Endothelial cell (in vitro differentiated cells): Measurements from ENCODE around the gene PID1. TPM values are rescaled to one million over a fixed set of nuclear protein-coding genes. Genes with fewer than 3 reads are reported as not detected.

Experiments used
- DNase-seq: peaks from one replicate; pipeline ENCODE4 v3.0.0; 2021; ENCODE audit warnings: low spot score
- H3K27ac Mint-ChIP-seq: one replicate; pipeline ENCODE4 v1.8.0; 2021; ENCODE audit warnings: mixed read lengths, inconsistent platforms; ENCODE audit not compliant: unreplicated experiment
- H3K27me3 Mint-ChIP-seq: one replicate; pipeline ENCODE4 v1.8.0; 2021; ENCODE audit warnings: mild to moderate bottlenecking, moderate library complexity, mixed read lengths, inconsistent platforms; ENCODE audit not compliant: unreplicated experiment
- H3K36me3 Mint-ChIP-seq: one replicate; pipeline ENCODE4 v1.8.0; 2021; ENCODE audit warnings: mild to moderate bottlenecking, low read depth, mixed read lengths, inconsistent platforms; ENCODE audit not compliant: unreplicated experiment
- H3K4me1 Mint-ChIP-seq: one replicate; pipeline ENCODE4 v1.8.0; 2021; ENCODE audit warnings: mild to moderate bottlenecking, mixed read lengths, inconsistent platforms; ENCODE audit not compliant: unreplicated experiment
- H3K4me3 Mint-ChIP-seq: one replicate; pipeline ENCODE4 v1.8.0; 2021; ENCODE audit warnings: mild to moderate bottlenecking, mixed read lengths, inconsistent platforms; ENCODE audit not compliant: unreplicated experiment
- H3K9me3 Mint-ChIP-seq: one replicate; pipeline ENCODE4 v1.8.0; 2021; ENCODE audit warnings: mixed read lengths, inconsistent platforms; ENCODE audit not compliant: unreplicated experiment
- total RNA-seq: library from RNA; stranded (reverse); fragmentation: NEBNext Ultra II Directional; extraction: Animal tissue kit (Norgen Biotek cat#: 25700); gene quantifications from one replicate; pipeline ENCODE4 v1.2.1, GENCODE V29; 2021; ENCODE audit not compliant: unreplicated experiment
- TF ChIP-seq, protein P1 (sequence below): fragments of 200-600 bp; sonication (generic); IDR thresholded peaks from one replicate; pipeline ENCODE4 v1.5.0; 2021; ENCODE audit warnings: antibody characterized with exemption; ENCODE audit not compliant: unreplicated experiment

Gene PID1
- total RNA-seq, 1 donor from 2014 or later = not detected

DNA sequence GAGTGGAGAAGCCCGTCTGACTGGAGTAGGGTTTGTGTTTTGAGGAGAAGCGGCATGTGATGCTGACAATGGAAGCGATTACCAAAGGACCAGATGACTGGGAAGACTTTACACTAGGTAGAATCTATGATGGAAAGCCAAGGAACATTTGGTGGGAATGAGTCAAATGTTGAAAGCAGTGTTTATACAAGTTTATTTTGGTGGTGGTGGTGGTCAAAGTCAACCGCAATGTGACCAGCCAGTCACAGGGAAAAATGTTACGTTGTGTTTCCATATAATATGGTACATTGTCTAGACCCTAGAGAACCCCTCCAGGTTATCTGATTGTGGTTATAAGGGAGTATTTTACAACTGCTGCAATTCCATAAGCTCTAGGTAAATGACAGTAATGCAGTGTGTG, 216.8 kb downstream of the PID1 start:
- TF ChIP-seq, protein P1, sequence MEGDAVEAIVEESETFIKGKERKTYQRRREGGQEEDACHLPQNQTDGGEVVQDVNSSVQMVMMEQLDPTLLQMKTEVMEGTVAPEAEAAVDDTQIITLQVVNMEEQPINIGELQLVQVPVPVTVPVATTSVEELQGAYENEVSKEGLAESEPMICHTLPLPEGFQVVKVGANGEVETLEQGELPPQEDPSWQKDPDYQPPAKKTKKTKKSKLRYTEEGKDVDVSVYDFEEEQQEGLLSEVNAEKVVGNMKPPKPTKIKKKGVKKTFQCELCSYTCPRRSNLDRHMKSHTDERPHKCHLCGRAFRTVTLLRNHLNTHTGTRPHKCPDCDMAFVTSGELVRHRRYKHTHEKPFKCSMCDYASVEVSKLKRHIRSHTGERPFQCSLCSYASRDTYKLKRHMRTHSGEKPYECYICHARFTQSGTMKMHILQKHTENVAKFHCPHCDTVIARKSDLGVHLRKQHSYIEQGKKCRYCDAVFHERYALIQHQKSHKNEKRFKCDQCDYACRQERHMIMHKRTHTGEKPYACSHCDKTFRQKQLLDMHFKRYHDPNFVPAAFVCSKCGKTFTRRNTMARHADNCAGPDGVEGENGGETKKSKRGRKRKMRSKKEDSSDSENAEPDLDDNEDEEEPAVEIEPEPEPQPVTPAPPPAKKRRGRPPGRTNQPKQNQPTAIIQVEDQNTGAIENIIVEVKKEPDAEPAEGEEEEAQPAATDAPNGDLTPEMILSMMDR = no peak
- no peak overlapping the region for H3K27ac Mint-ChIP-seq
- no peaks in the 10 kb centered on the region for H3K4me1 Mint-ChIP-seq
- no peaks in the 10 kb centered on the region for H3K9me3 Mint-ChIP-seq
- no peaks in the 10 kb centered on the region for H3K36me3 Mint-ChIP-seq
- no peak overlapping the region for H3K4me3 Mint-ChIP-seq
- no peaks in the 10 kb centered on the region for H3K27me3 Mint-ChIP-seq
- no peak for DNase-seq

DNA sequence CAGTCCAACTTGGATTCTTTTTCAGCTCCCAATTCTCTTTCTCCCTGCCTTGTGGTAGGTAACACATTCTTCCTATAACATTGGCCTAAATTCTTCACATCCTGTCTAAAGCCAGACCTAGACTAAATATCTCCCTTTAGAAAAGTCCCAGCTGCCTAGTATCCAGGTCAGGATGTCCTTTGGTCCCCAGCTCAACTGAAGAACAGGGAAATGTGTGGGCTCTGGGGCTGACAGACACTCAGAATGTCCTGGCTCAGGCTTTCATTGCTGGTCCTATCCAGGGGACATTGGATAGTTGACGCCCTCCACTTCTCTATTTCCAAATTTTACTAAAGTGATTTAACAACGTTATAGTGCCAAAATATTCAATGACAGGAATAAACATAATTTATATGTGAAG, 219.3 kb downstream of the PID1 start:
- H3K36me3 Mint-ChIP-seq = no peaks in the 10 kb centered on the region
- no peaks in the 10 kb centered on the region for H3K4me1 Mint-ChIP-seq
- no peak overlapping the region for H3K4me3 Mint-ChIP-seq
- no peak overlapping the region for H3K27ac Mint-ChIP-seq
- TF ChIP-seq, protein P1 = no peak
- H3K9me3 Mint-ChIP-seq = no peaks in the 10 kb centered on the region
- no peaks in the 10 kb centered on the region for H3K27me3 Mint-ChIP-seq
- DNase-seq = no peak

DNA sequence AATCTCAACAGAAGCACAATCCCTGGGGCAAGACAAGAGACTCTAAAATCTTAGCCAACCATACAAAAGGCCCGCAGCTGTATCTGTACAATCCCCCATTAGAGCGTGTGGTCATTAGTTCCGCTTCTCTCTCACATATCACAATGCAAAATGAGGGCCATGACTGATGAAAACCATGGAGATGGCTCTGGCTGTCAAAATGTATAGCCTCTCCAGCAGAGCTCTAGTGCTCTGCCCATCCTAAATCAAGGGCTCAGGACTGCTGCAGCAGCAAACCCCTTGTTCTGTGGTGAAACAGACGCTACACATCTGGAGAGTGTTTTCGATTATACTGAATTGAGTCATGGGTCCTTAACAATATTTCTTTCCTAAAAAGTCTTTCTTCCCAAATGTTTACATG, 221.0 kb downstream of the PID1 start:
- H3K9me3 Mint-ChIP-seq = no peaks in the 10 kb centered on the region
- DNase-seq = no peak
- no peak overlapping the region for H3K4me3 Mint-ChIP-seq
- no peaks in the 10 kb centered on the region for H3K4me1 Mint-ChIP-seq
- H3K27ac Mint-ChIP-seq = no peak overlapping the region
- no peaks in the 10 kb centered on the region for H3K36me3 Mint-ChIP-seq
- H3K27me3 Mint-ChIP-seq = no peaks in the 10 kb centered on the region
- TF ChIP-seq, protein P1 = no peak

DNA sequence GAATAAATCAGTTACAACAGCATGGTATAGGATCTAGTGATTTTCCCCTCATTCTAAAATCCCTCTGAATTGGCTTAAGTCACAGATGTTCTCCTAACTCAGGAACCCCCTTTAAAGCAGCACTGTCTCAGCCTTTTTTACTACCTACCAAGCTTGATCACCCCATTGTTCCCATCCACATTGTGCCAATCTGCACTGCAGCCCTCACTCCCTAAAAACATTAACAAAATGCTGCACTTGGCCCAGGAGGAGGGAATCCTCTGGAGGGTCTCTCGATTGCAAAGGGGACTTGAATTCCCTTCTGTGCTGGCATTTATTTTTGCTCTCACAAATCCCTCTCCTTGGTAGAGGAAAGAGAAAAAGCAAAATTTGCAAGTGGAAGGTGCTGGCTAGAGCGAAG, 223.0 kb downstream of the PID1 start:
- Mint-ChIP-seq H3K4me3 (no peak overlapping the region), H3K4me1 (no peaks in the 10 kb centered on the region), H3K27me3 (no peaks in the 10 kb centered on the region), H3K9me3 (no peaks in the 10 kb centered on the region), H3K36me3 (no peaks in the 10 kb centered on the region), H3K27ac (no peak overlapping the region)
- DNase-seq = no peak
- TF ChIP-seq, protein P1 = no peak

DNA sequence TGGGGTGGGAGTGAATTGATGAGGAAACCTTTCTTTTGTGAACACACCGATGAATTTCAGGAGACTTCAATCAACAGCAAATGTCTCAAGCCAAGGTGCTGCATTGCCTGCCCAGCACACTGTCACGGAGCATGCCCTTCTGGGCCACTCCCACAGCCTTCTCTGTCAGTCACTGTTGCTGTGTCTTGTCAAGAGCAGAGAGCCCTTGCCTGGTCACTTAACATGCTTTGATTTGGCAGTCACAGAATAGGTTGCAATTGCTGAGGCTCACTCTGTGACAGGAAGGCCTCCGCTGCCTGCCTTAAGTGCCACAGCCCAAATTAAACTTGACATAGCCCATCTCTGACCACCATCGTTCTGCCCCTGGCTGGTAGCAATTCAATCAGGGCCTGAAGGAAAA, 225.4 kb downstream of the PID1 start:
- no peaks in the 10 kb centered on the region for H3K27me3 Mint-ChIP-seq
- no peaks in the 10 kb centered on the region for H3K9me3 Mint-ChIP-seq
- DNase-seq = no peak
- TF ChIP-seq, protein P1 = no peak
- no peak overlapping the region for H3K4me3 Mint-ChIP-seq
- no peak overlapping the region for H3K27ac Mint-ChIP-seq
- no peaks in the 10 kb centered on the region for H3K36me3 Mint-ChIP-seq
- no peaks in the 10 kb centered on the region for H3K4me1 Mint-ChIP-seq
